PFSK-1 (cell line): ENCODE results near the gene NFIB.

Source experiments
- POLR2AphosphoS5 ChIP-seq: IDR thresholded peaks from 2 replicates; pipeline ENCODE4 v1.6.1; 2012; ENCODE audit warnings: low read depth, mild to moderate bottlenecking, control low read depth, low read length, moderate library complexity
- SIN3A ChIP-seq: IDR thresholded peaks from 2 replicates; pipeline ENCODE4 v1.6.1; 2012; ENCODE audit warnings: mild to moderate bottlenecking, low read length, moderate library complexity, borderline replicate concordance; ENCODE audit not compliant: insufficient read depth
- TAF1 ChIP-seq: IDR thresholded peaks from 2 replicates; pipeline ENCODE4 v1.6.1; 2012; ENCODE audit warnings: low read length, control low read depth, borderline replicate concordance; ENCODE audit not compliant: insufficient read depth

DNA sequence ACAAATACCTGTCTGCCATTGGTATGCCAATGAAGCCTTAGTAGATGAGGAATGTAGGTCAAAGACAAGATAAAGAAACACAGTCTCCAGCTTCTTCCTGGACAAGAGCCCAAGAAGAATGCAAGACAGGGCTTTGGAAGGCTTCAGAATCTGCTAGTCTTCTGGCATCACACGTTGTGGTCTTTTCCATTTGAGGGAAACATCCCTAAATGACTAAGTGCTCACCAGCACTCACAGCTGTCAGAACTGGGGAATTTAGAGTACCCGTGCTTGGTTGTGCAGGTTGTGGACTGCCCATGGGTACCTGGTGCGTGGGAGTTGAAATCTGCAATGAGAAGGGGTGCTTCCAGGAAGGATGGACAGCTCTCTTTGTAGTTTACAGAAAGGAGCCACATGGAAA is 27.1 kb upstream of the NFIB start:
- TF ChIP-seq TAF1 (no peak), POLR2AphosphoS5 (no peak), SIN3A (no peak)
